H9 (cell line): ENCODE measurements around the gene SDHC. TPM values are rescaled to one million over a fixed set of nuclear protein-coding genes. Genes with fewer than 3 reads are reported as not detected.

Source experiments
- DNase-seq: peaks from one replicate; pipeline ENCODE4 v3.0.0-alpha.2; 2017
- H2AFZ ChIP-seq: one replicate; pipeline ENCODE4 v1.6.1; 2013; ENCODE audit warnings: mild to moderate bottlenecking, low read length, control low read depth, moderate library complexity
- H2AK5ac ChIP-seq: 2 replicates; pipeline ENCODE4 v1.6.1; 2013; ENCODE audit warnings: low read length, control low read depth, mixed read lengths; ENCODE audit not compliant: insufficient read length
- H2BK120ac ChIP-seq: one replicate; pipeline ENCODE4 v1.6.1; 2013; ENCODE audit warnings: low read depth, mild to moderate bottlenecking, low read length, control low read depth, inconsistent platforms; ENCODE audit not compliant: poor library complexity, severe bottlenecking
- H2BK12ac ChIP-seq: 2 replicates; pipeline ENCODE4 v1.6.1; 2013; ENCODE audit warnings: low read length, control low read depth, mixed read lengths, low read depth; ENCODE audit not compliant: insufficient read length
- H2BK15ac ChIP-seq: 2 replicates; pipeline ENCODE4 v1.6.1; 2013; ENCODE audit warnings: low read depth, low read length, control low read depth
- H2BK20ac ChIP-seq: one replicate; pipeline ENCODE4 v1.6.1; 2013; ENCODE audit warnings: low read depth, mild to moderate bottlenecking, low read length, control low read depth, inconsistent platforms; ENCODE audit not compliant: poor library complexity, severe bottlenecking
- H2BK5ac ChIP-seq: 2 replicates; pipeline ENCODE4 v1.6.1; 2013; ENCODE audit warnings: low read length, control low read depth, mixed read lengths; ENCODE audit not compliant: insufficient read length
- H3K14ac ChIP-seq: 2 replicates; pipeline ENCODE4 v1.6.1; 2013; ENCODE audit warnings: low read length, control low read depth; ENCODE audit not compliant: insufficient read depth
- H3K18ac ChIP-seq: 2 replicates; pipeline ENCODE4 v1.6.1; 2013; ENCODE audit warnings: low read depth, mild to moderate bottlenecking, mixed read lengths, low read length, control low read depth; ENCODE audit not compliant: insufficient read length
- H3K23ac ChIP-seq: 2 replicates; pipeline ENCODE4 v1.6.1; 2013; ENCODE audit warnings: low read length, control low read depth, mixed read lengths, low read depth; ENCODE audit not compliant: insufficient read length
- H3K23me2 ChIP-seq: 2 replicates; pipeline ENCODE4 v1.6.1; 2013; ENCODE audit warnings: low read depth, mild to moderate bottlenecking, mixed read lengths, low read length, control low read depth; ENCODE audit not compliant: insufficient read length, poor library complexity, severe bottlenecking
- H3K27ac ChIP-seq: 2 replicates; pipeline ENCODE4 v1.5.1; 2013; ENCODE audit warnings: low read length, control low read depth, mixed read lengths, low read depth; ENCODE audit not compliant: insufficient read length
- H3K27me3 ChIP-seq: 2 replicates; pipeline ENCODE4 v1.6.1; 2013; ENCODE audit warnings: low read length, control low read depth, inconsistent platforms; ENCODE audit not compliant: insufficient read depth
- H3K4ac ChIP-seq: 2 replicates; pipeline ENCODE4 v1.6.1; 2013; ENCODE audit warnings: low read depth, mild to moderate bottlenecking, control low read depth, inconsistent platforms, low read length, moderate library complexity
- H3K4me1 ChIP-seq: 2 replicates; pipeline ENCODE4 v1.6.1; 2013; ENCODE audit warnings: low read length, control low read depth, inconsistent platforms; ENCODE audit not compliant: insufficient read depth
- H3K4me2 ChIP-seq: 2 replicates; pipeline ENCODE4 v1.6.1; 2013; ENCODE audit warnings: low read length, control low read depth, mixed read lengths; ENCODE audit not compliant: insufficient read length, insufficient read depth
- H3K56ac ChIP-seq: 2 replicates; pipeline ENCODE4 v1.6.1; 2013; ENCODE audit warnings: low read depth, mild to moderate bottlenecking, mixed read lengths, low read length, control low read depth; ENCODE audit not compliant: insufficient read length
- H3K79me1 ChIP-seq: 2 replicates; pipeline ENCODE4 v1.6.1; 2013; ENCODE audit warnings: low read depth, mild to moderate bottlenecking, moderate library complexity, low read length, control low read depth, inconsistent platforms; ENCODE audit not compliant: insufficient read depth, poor library complexity, severe bottlenecking
- H3K79me2 ChIP-seq: 2 replicates; pipeline ENCODE4 v1.6.1; 2013; ENCODE audit warnings: low read length, control low read depth, inconsistent platforms; ENCODE audit not compliant: insufficient read depth
- H3K9ac ChIP-seq: 2 replicates; pipeline ENCODE4 v1.6.1; 2013; ENCODE audit warnings: low read length, control low read depth, mixed read lengths; ENCODE audit not compliant: insufficient read length; ENCODE audit errors: extremely low read depth
- H3K9me3 ChIP-seq: one replicate; pipeline ENCODE4 v1.6.1; 2013; ENCODE audit warnings: low read depth, low read length, inconsistent platforms; ENCODE audit not compliant: control insufficient read depth
- H3T11ph ChIP-seq: one replicate; pipeline ENCODE4 v1.6.1; 2013; ENCODE audit warnings: mild to moderate bottlenecking, low read length, control low read depth, inconsistent platforms
- H4K20me1 ChIP-seq: one replicate; pipeline ENCODE4 v1.6.1; 2013; ENCODE audit not compliant: control insufficient read depth, insufficient read length, insufficient read depth
- H4K5ac ChIP-seq: 2 replicates; pipeline ENCODE4 v1.6.1; 2013; ENCODE audit warnings: low read depth, mild to moderate bottlenecking, mixed read lengths, low read length, control low read depth; ENCODE audit not compliant: insufficient read length
- H4K8ac ChIP-seq: replicated peaks from 2 replicates; pipeline ENCODE4 v1.6.1; 2013; ENCODE audit warnings: low read length, control low read depth, mixed read lengths, low read depth; ENCODE audit not compliant: insufficient read length
- H4K91ac ChIP-seq: 2 replicates; pipeline ENCODE4 v1.6.1; 2013; ENCODE audit warnings: low read depth, mild to moderate bottlenecking, moderate library complexity, mixed read lengths, low read length, control low read depth; ENCODE audit not compliant: insufficient read length
- H3K27ac Mint-ChIP-seq, 3 experiments: 2 replicates in 2 of 3; 3 replicates in 1 of 3; pipeline ENCODE4 v1.8.0; 2020 to 2021; ENCODE audit warnings: mixed read lengths in 3 of 3, mild to moderate bottlenecking in 1 of 3, moderate library complexity in 1 of 3
- H3K27me3 Mint-ChIP-seq: 2 replicates; pipeline ENCODE4 v1.8.0; 2021; ENCODE audit warnings: low read depth, mild to moderate bottlenecking, moderate library complexity, mixed read lengths
- H3K36me3 Mint-ChIP-seq, 3 experiments: 2 replicates in 2 of 3; 3 replicates in 1 of 3; pipeline ENCODE4 v1.8.0; 2020 to 2021; ENCODE audit warnings: low read depth in 3 of 3, mixed read lengths in 3 of 3; ENCODE audit not compliant: insufficient read depth in 1 of 3
- H3K4me1 Mint-ChIP-seq, 2 experiments: 2 replicates each; pipeline ENCODE4 v1.8.0; 2020; ENCODE audit warnings: mixed read lengths in 2 of 2
- H3K4me3 Mint-ChIP-seq, 2 experiments: 2 replicates in 1 of 2; 3 replicates in 1 of 2; pipeline ENCODE4 v1.8.0; 2020 to 2021; ENCODE audit warnings: mild to moderate bottlenecking in 2 of 2, mixed read lengths in 2 of 2, moderate library complexity in 1 of 2
- H3K9me3 Mint-ChIP-seq, 2 experiments: 2 replicates in 1 of 2; 3 replicates in 1 of 2; pipeline ENCODE4 v1.8.0; 2020; ENCODE audit warnings: mild to moderate bottlenecking in 2 of 2, mixed read lengths in 2 of 2, moderate library complexity in 1 of 2
- CTCF ChIP-seq: fragments of 200-600 bp; sonication (generic); conservative IDR thresholded peaks from 3 replicates; pipeline ENCODE4 v1.8.0; 2021; ENCODE audit warnings: antibody characterized with exemption, mild to moderate bottlenecking
- WGBS: extraction: QIAGEN DNeasy Blood & Tissue Kit; methylation state at CpG from one replicate; pipeline ENCODE4 v1.1.7; 2013; ENCODE audit warnings: missing lambda C conversion rate, low lambda C conversion rate, mixed read lengths; ENCODE audit not compliant: insufficient read length; ENCODE audit errors: extremely low coverage; 5-methylcytosine and 5-hydroxymethylcytosine counted together
- total RNA-seq: library from RNA; stranded (reverse); gene quantifications from 2 replicates; pipeline ENCODE4 v1.2.1, GENCODE V29; 2021

The SDHC gene
- total RNA-seq, 1 experiment from 2014 or later: 198 TPM

- no peak overlapping the region for H2AFZ ChIP-seq
- H2BK120ac ChIP-seq: no peak overlapping the region
- Mint-ChIP-seq H3K4me1 (peaks cover 17 to 21% of the 10 kb centered on the region in 2 experiments), H3K4me3 (no peak overlapping the region), H3K27ac (no peak overlapping the region), H3K27me3 (peaks cover 20% of the 10 kb centered on the region), H3K9me3 (no peaks in the 10 kb centered on the region), H3K36me3 (no peaks in the 10 kb centered on the region)
- H3K4ac ChIP-seq: no peak overlapping the region
- no peak overlapping the region for H2BK15ac ChIP-seq
- H3K4me1 ChIP-seq: no peaks in the 10 kb centered on the region
- H3K9ac ChIP-seq: no peak overlapping the region
- no peak overlapping the region for H3K23ac ChIP-seq
- no peak for TF ChIP-seq CTCF
- no peak overlapping the region for H2AK5ac ChIP-seq
- no peak overlapping the region for H3K14ac ChIP-seq
- no peak overlapping the region for H3K18ac ChIP-seq
- no peaks in the 10 kb centered on the region for H3K79me2 ChIP-seq
- no peak overlapping the region for H3K56ac ChIP-seq
- no peaks in the 10 kb centered on the region for H4K20me1 ChIP-seq
- no peak overlapping the region for H2BK5ac ChIP-seq
- no peak overlapping the region for H4K5ac ChIP-seq
- no peak overlapping the region for H2BK12ac ChIP-seq
- no peaks in the 10 kb centered on the region for H3K79me1 ChIP-seq
- H3K27me3 ChIP-seq: no peaks in the 10 kb centered on the region
- H3T11ph ChIP-seq: no peak overlapping the region
- WGBS: no CpG with 5 or more reads among the region's 3 CpGs
- H4K8ac ChIP-seq: no peak overlapping the region
- H2BK20ac ChIP-seq: no peak overlapping the region
- no peak overlapping the region for H4K91ac ChIP-seq
- no peaks in the 10 kb centered on the region for H3K23me2 ChIP-seq
- H3K27ac ChIP-seq: no peak overlapping the region
- H3K4me2 ChIP-seq: no peak overlapping the region
- no peak for DNase-seq
- H3K9me3 ChIP-seq: no peaks in the 10 kb centered on the region
Measured at GRCh38 chr1:161266202-161266601, 48.0 kb upstream of the SDHC start.
